GM18868 (cell line): ENCODE measurements around the gene HMGA1.
"Not testable (repeated sequence)": the region's sequence is repeated elsewhere in the genome, so short reads cannot be mapped to it uniquely, and the experiment has no call there.

Experiments used
- ATAC-seq: cut with Tn5 transposase; IDR thresholded peaks from one replicate; pipeline ENCODE4 v1.9.1; 2021; ENCODE audit warnings: mild to moderate bottlenecking, moderate library complexity; ENCODE audit not compliant: unreplicated experiment

HMGA1 gene

GRCh38 chr6:34239893-34240292 lies 3.2 kb downstream of the HMGA1 start:
- no peak for ATAC-seq

GRCh38 chr6:34240329-34241248 lies 3.9 kb downstream of the HMGA1 start:
- no peak for ATAC-seq

DNA sequence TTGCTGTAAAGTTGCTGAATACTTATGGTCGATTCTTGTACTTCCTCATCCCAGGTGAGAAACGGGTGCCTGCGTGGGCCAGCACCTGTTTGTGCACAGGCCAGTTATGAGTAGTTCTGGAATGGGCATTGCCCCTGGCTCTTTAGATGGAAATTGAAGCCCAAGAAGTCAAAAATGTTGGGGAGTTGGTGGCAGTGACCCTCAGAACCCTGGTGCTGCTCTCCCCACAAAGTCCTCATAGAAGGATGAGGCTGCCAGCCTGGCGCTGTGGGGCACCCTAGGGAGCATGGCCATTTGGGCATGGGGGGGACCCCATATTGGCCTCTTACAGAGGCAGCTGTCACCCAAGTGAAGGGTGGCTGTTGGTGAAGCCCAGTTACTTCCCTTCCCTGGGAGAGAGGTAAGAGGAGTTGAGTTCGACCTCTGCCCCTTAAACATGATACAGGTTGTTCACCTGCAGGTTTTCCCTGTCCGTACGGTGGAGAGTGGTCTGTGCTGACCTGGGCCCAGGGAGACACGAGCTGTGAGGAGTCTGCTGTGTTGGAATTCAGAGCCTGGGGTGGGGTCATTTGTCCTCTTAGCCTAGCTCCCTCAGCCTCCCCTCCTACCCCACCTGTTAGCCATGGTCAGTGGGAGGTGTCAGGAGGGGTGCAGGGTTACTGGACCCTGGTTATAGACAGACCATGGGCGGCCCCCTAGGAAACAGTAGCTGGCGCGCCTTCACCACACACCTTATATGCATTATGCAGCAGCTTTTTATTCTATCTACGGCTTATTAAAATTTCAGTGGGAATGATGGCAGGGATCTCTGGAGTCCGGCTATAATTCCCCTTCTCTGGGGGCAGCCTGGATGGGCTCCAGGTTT lies 4.9 kb downstream of the HMGA1 start:
- no peak for ATAC-seq

GRCh38 chr6:34242252-34243130 lies 5.8 kb downstream of the HMGA1 start:
- ATAC-seq = no peak

DNA sequence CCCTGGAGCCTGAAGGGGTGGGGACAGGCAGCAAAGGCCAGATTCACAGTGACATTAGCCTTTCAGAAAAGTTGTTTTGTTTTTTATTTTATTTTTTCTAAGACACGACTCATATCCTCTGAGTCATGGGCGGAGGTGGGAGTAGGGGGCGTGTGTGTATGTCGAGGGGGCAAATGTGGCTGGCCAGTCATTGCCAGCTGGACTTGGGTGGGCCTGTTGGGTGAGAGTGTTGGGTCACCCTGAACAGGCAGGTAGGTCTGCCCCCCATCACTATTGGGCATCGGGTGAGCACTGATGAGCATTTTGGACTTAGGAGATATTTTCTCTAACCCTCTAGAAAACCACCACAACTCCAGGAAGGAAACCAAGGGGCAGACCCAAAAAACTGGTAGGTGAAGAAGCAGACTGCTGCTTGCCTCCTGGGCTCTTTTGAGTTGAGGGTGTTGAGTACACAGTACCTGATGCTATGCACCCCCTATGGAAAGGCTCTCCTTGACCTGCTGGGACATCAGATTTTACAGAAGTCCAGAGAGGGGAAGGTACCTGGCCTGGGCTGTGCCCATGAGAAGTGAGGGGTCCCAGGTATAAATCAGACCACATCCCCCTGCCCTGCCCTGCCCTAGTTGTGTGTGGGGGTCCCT lies 6.6 kb downstream of the HMGA1 start:
- ATAC-seq = no peak

- ATAC-seq = no peak
Observed at GRCh38 chr6:34243901-34244884, 7.5 kb downstream of the HMGA1 start.

DNA sequence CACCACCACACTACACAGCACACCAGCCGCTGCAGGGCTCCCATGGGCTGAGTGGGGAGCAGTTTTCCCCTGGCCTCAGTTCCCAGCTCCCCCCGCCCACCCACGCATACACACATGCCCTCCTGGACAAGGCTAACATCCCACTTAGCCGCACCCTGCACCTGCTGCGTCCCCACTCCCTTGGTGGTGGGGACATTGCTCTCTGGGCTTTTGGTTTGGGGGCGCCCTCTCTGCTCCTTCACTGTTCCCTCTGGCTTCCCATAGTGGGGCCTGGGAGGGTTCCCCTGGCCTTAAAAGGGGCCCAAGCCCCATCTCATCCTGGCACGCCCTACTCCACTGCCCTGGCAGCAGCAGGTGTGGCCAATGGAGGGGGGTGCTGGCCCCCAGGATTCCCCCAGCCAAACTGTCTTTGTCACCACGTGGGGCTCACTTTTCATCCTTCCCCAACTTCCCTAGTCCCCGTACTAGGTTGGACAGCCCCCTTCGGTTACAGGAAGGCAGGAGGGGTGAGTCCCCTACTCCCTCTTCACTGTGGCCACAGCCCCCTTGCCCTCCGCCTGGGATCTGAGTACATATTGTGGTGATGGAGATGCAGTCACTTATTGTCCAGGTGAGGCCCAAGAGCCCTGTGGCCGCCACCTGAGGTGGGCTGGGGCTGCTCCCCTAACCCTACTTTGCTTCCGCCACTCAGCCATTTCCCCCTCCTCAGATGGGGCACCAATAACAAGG lies 8.5 kb downstream of the HMGA1 start:
- not testable (repeated sequence) for ATAC-seq

- not testable (repeated sequence) for ATAC-seq
Observed at GRCh38 chr6:34245761-34246140, 9.1 kb downstream of the HMGA1 start.

DNA sequence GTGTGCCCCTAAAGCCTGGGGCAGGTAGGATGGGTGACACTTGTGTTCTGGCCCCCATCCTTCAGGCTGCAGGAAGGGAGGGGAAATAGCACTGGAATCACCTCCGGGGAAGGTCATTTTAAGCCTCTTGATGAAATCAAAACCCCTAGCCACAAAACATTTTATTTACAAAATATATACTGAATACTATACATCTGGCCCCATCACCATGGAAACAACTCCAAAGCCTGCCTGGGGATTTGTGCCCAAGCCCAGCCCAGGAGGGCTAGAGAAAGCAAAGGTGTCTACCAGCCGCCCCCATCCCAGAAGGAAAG lies 9.5 kb downstream of the HMGA1 start:
- ATAC-seq = no peak

GRCh38 chr6:34246563-34247391 lies 10.1 kb downstream of the HMGA1 start:
- no peak for ATAC-seq

GRCh38 chr6:34247481-34248197 lies 11.0 kb downstream of the HMGA1 start:
- ATAC-seq = no peak

GRCh38 chr6:34248198-34248726 lies 11.6 kb downstream of the HMGA1 start:
- ATAC-seq = peak; percentile 21

DNA sequence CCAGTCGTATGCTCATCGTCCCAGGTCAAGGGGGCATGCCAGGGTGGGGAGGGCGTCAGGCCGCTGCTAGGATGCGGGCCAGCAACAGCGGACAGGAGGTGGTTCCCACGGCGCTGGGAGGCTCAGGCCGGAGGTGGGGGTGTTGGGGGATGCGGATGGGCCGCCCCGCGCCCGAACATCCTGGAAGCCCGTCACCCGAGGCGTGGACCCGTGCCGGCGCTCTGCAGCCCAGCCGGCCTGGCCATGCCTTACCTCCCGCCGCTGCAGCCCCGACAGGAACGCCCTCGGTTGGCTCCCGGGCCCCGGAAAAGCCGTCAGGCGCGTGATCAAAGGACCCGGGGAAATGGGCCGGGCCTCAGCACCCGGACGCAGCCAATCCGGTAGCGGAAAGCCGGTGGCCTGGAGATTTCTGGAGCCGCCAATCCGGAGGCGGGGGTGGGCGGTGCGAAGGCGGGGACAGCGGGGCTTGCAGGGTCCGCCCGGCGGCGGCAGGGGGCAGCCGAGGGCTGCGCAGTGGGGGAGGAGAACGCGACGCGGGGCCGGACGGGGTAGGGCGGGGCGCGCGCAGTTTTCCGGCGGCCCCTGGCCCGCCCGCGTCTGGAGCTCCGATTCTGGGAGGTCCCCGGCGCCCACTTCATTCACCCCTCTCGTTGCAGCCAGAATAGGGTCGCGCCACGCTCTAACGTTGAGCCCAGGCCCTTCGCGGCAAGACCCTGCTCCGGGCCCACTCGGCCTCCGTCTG lies 12.2 kb downstream of the HMGA1 start, which contains the start of gene SMIM29:
SMIM29 (minus strand) TSS at position 280 of the 742 bp plus-strand sequence. CDS start 1,215 bp downstream, outside the sequence.
- ATAC-seq = peak; percentile 83

GRCh38 chr6:34249469-34250261 lies 13.0 kb downstream of the HMGA1 start:
- peak; percentile 20 for ATAC-seq

GRCh38 chr6:34252395-34252794 lies 15.7 kb downstream of the HMGA1 start:
- not testable (repeated sequence) for ATAC-seq
